Panc1 (cell line): ENCODE data around the gene CFH. TPM values are rescaled to one million over a fixed set of nuclear protein-coding genes. Genes with fewer than 3 reads are reported as not detected.
"Not testable (repeated sequence)": the region's sequence is repeated elsewhere in the genome, so short reads cannot be mapped to it uniquely, and the experiment has no call there.

Experiments used
- ATAC-seq: fragments of 200-7000 bp; cut with Tn5 transposase; 2 replicates; pipeline ENCODE4 v1.9.1; 2020; ENCODE audit warnings: mild to moderate bottlenecking, moderate library complexity
- BruUV-seq: library from RNA; stranded (reverse); fragments of 400-500 nt; replicated peaks from 2 replicates; lab custom pipeline; 2021; lab: Mats Ljungman, UMichigan
- CTCF ChIA-PET: fragments of 300-600 bp; sonication (Branson Sonifier 250); formaldehyde crosslinking; loops from one replicate; lab custom pipeline; 2022; ENCODE audit warnings: antibody characterized with exemption; lab: Charles Lee
- POLR2A ChIA-PET: fragments of 300-600 bp; sonication (Branson Sonifier 250); formaldehyde crosslinking; loops from one replicate; lab custom pipeline; 2022; ENCODE audit warnings: antibody characterized with exemption; lab: Charles Lee
- DNase-seq: peaks from one replicate; pipeline ENCODE4 v3.0.0-alpha.2; 2010; ENCODE audit warnings: low read depth, low spot score
- H3K27ac ChIP-seq: 2 replicates; pipeline ENCODE4 v1.5.1; 2011; ENCODE audit warnings: mild to moderate bottlenecking, low read length, inconsistent platforms
- H3K27me3 ChIP-seq: fragments of 200-500 bp; sonication (Bioruptor generic); 2 replicates; pipeline ENCODE4 v1.6.0; 2014; ENCODE audit warnings: low read length, inconsistent platforms; ENCODE audit not compliant: control insufficient read depth, insufficient read depth
- H3K36me3 ChIP-seq: fragments of 200-500 bp; sonication (Bioruptor generic); 2 replicates; pipeline ENCODE4 v1.5.1; 2014; ENCODE audit warnings: inconsistent platforms, mild to moderate bottlenecking, low read length, moderate library complexity; ENCODE audit not compliant: control insufficient read depth, insufficient read depth
- H3K4me1 ChIP-seq: 2 replicates; pipeline ENCODE4 v1.5.1; 2011; ENCODE audit warnings: inconsistent platforms, mild to moderate bottlenecking, low read length, moderate library complexity; ENCODE audit not compliant: control insufficient read depth, insufficient read depth
- H3K4me3 ChIP-seq, 2 experiments: 2 replicates each; pipeline ENCODE4 v1.5.1; 2011 to 2012; ENCODE audit warnings: low read depth in 2 of 2, low read length in 2 of 2, mild to moderate bottlenecking in 2 of 2, inconsistent platforms in 1 of 2, moderate library complexity in 1 of 2
- H3K9me3 ChIP-seq: fragments of 200-500 bp; sonication (Bioruptor generic); 2 replicates; pipeline ENCODE4 v1.5.1; 2014; ENCODE audit warnings: low read depth, mild to moderate bottlenecking, inconsistent platforms, low read length, moderate library complexity; ENCODE audit not compliant: control insufficient read depth, insufficient read depth
- POLR2AphosphoS5 ChIP-seq: IDR thresholded peaks from 2 replicates; pipeline ENCODE4 v1.6.1; 2012; ENCODE audit warnings: mild to moderate bottlenecking, low read depth, low read length, moderate library complexity
- REST ChIP-seq, 2 experiments: IDR thresholded peaks; 2 replicates each; pipeline ENCODE4 v1.6.1; 2011 to 2012; ENCODE audit warnings: low read depth in 2 of 2, control low read depth in 1 of 2, low read length in 1 of 2, mild to moderate bottlenecking in 1 of 2, moderate library complexity in 1 of 2; ENCODE audit not compliant: insufficient read depth in 1 of 2
- SIN3A ChIP-seq: IDR thresholded peaks from 2 replicates; pipeline ENCODE4 v1.6.1; 2012; ENCODE audit warnings: low read depth, mild to moderate bottlenecking, low read length, moderate library complexity, borderline replicate concordance; ENCODE audit not compliant: insufficient read depth
- TCF7L2 ChIP-seq: IDR thresholded peaks from 2 replicates; pipeline ENCODE4 v1.6.1; 2011; ENCODE audit warnings: mild to moderate bottlenecking, low read depth, low read length, inconsistent platforms
- in situ Hi-C: cut with HindIII; loops from 2 replicates; pipeline ENCODE4 v1.10.0; 2016; ENCODE audit warnings: low sequenced_read_pairs, low pct_unique_long_range_greater_than_20kb
- intact Hi-C: fragments of 100-400 bp; cut with micrococcal nuclease; formaldehyde crosslinking; loops from one replicate; pipeline ENCODE4 v1.10.0; 2022; ENCODE audit not compliant: unreplicated experiment
- total RNA-seq: library from RNA; stranded (reverse); gene quantifications from one replicate; pipeline ENCODE4 v1.2.1, GENCODE V29; 2021; ENCODE audit not compliant: unreplicated experiment
- TF ChIP-seq, protein P1 (sequence below): fragments of 450-650 bp; IDR thresholded peaks from 2 replicates; pipeline ENCODE4 v1.5.1; 2017; ENCODE audit warnings: mild to moderate bottlenecking

CFH gene
- total RNA-seq, 1 experiment from 2014 or later: 0.36 TPM

DNA sequence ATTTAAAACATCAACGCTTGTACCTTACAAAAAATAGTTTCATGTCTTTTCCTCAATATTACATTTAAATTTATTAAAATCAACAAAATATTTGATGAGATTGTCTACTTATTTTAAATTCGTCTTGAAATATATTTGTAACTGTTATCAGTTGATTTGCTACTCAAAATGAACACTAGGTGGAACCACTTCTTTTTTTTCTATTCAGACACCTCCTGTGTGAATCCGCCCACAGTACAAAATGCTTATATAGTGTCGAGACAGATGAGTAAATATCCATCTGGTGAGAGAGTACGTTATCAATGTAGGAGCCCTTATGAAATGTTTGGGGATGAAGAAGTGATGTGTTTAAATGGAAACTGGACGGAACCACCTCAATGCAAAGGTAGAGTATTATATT is 91.4 kb downstream of the CFH start:
- in situ Hi-C loops, BruUV-seq, DNase-seq, H3K27ac ChIP-seq, intact Hi-C loops, H3K4me3 ChIP-seq, POLR2A ChIA-PET, H3K4me1 ChIP-seq, H3K27me3 ChIP-seq, H3K36me3 ChIP-seq, CTCF ChIA-PET, ATAC-seq, H3K9me3 ChIP-seq: not testable (repeated sequence)
- TF ChIP-seq, protein P1, sequence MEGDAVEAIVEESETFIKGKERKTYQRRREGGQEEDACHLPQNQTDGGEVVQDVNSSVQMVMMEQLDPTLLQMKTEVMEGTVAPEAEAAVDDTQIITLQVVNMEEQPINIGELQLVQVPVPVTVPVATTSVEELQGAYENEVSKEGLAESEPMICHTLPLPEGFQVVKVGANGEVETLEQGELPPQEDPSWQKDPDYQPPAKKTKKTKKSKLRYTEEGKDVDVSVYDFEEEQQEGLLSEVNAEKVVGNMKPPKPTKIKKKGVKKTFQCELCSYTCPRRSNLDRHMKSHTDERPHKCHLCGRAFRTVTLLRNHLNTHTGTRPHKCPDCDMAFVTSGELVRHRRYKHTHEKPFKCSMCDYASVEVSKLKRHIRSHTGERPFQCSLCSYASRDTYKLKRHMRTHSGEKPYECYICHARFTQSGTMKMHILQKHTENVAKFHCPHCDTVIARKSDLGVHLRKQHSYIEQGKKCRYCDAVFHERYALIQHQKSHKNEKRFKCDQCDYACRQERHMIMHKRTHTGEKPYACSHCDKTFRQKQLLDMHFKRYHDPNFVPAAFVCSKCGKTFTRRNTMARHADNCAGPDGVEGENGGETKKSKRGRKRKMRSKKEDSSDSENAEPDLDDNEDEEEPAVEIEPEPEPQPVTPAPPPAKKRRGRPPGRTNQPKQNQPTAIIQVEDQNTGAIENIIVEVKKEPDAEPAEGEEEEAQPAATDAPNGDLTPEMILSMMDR: peak; percentile 21; the same call in 1 of the 2 replicates

GRCh38 chr1:196765019-196765740 is 113.3 kb downstream of the CFH start:
- H3K9me3 ChIP-seq, intact Hi-C loops, DNase-seq, H3K36me3 ChIP-seq, ATAC-seq, POLR2A ChIA-PET, in situ Hi-C loops, BruUV-seq, H3K4me3 ChIP-seq, H3K4me1 ChIP-seq, CTCF ChIA-PET, H3K27ac ChIP-seq, H3K27me3 ChIP-seq: not testable (repeated sequence)

- BruUV-seq, H3K4me3 ChIP-seq, H3K27me3 ChIP-seq, in situ Hi-C loops, DNase-seq, POLR2A ChIA-PET, intact Hi-C loops, H3K36me3 ChIP-seq, H3K27ac ChIP-seq, H3K9me3 ChIP-seq, CTCF ChIA-PET, ATAC-seq, H3K4me1 ChIP-seq: not testable (repeated sequence)
Observed at GRCh38 chr1:196769823-196770222, 118.0 kb downstream of the CFH start.

DNA sequence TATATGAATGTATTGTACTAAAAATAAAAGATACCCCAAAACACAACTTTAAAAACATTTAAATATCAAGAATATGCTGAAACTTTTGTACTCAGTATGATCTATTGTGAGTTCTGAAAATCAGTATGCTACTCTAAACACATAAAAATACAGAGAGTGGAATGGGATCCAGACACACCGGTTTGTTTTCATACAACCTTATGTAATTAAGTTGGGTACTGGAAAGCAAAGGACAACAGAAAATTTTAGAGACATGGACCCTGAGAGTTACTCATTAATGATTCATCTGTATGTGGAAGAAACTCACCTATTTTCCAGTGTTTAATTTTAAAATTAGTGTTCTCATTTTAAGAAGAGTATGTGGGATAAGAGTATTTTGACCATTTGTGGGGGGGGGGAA is 121.9 kb downstream of the CFH start:
- intact Hi-C loops: no loop called here
- POLR2A ChIA-PET: no interaction called here
- BruUV-seq: no TSS peak

More for the DNA sequence above, 121.9 kb downstream of the CFH start:
- Histone ChIP-seq H3K36me3 (no peaks in the 10 kb centered on the region), H3K27me3 (no peaks in the 10 kb centered on the region), H3K9me3 (no peaks in the 10 kb centered on the region), H3K27ac (no peak overlapping the region), H3K4me3 (no peak overlapping the region), H3K4me1 (no peaks in the 10 kb centered on the region)
- ATAC-seq (no peak), DNase-seq (no peak)
- TF ChIP-seq TCF7L2 (no peak), REST (IDR thresholded peaks at IDR 0.05; ENCODE audit: insufficient read depth in 1 of 2, low read depth in 2 of 2, low read length in 1 of 2) (no peak), SIN3A (no peak), POLR2AphosphoS5 (no peak)
- TF ChIP-seq, protein P1: no peak
- in situ Hi-C loops: no loop called here
- CTCF ChIA-PET: no interaction called here
